22Rv1 (cell line): ENCODE measurements around the gene ABHD12.
"Not testable (repeated sequence)": the region's sequence is repeated elsewhere in the genome, so short reads cannot be mapped to it uniquely, and the experiment has no call there.

ENCODE experiments used
- ZFX ChIP-seq: fragments of 450-650 bp; IDR thresholded peaks from 2 replicates; pipeline ENCODE4 v1.6.1; 2017; ENCODE audit warnings: antibody characterized with exemption, borderline replicate concordance
- TF ChIP-seq, protein P1 (sequence below): fragments of 450-650 bp; IDR thresholded peaks from 2 replicates; pipeline ENCODE4 v1.5.1; 2017; ENCODE audit warnings: mild to moderate bottlenecking

DNA sequence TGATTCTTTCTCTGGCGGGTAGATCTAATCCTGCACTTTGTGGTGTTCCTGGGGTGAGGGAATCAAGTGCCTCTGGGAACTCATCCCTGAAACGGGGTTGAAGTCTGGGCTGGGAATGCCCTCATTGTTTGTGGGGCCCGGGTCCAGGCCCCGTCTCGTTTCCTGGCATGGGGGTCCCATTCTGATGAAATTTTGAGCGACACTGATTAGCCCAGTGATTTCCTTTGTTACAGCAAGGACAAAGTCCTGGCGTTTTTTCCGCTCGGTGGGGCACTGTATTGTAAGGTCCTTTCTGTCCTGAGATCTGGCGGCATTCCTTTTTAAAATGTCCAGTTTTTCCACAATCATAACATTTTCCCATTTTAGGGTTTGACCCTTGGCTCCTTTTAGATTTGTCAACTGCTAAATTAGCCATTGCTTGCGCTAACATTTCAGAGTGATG, 9.7 kb upstream of the ABHD12 start:
- TF ChIP-seq, protein P1, sequence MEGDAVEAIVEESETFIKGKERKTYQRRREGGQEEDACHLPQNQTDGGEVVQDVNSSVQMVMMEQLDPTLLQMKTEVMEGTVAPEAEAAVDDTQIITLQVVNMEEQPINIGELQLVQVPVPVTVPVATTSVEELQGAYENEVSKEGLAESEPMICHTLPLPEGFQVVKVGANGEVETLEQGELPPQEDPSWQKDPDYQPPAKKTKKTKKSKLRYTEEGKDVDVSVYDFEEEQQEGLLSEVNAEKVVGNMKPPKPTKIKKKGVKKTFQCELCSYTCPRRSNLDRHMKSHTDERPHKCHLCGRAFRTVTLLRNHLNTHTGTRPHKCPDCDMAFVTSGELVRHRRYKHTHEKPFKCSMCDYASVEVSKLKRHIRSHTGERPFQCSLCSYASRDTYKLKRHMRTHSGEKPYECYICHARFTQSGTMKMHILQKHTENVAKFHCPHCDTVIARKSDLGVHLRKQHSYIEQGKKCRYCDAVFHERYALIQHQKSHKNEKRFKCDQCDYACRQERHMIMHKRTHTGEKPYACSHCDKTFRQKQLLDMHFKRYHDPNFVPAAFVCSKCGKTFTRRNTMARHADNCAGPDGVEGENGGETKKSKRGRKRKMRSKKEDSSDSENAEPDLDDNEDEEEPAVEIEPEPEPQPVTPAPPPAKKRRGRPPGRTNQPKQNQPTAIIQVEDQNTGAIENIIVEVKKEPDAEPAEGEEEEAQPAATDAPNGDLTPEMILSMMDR: not testable (repeated sequence)
- TF ChIP-seq ZFX: not testable (repeated sequence)
